GM18511 (cell line): ENCODE results near the gene ZBTB8B.

ENCODE experiments used
- ATAC-seq: cut with Tn5 transposase; IDR thresholded peaks from one replicate; pipeline ENCODE4 v1.9.1; 2021; ENCODE audit warnings: mild to moderate bottlenecking, moderate library complexity; ENCODE audit not compliant: unreplicated experiment

The ZBTB8B gene

DNA sequence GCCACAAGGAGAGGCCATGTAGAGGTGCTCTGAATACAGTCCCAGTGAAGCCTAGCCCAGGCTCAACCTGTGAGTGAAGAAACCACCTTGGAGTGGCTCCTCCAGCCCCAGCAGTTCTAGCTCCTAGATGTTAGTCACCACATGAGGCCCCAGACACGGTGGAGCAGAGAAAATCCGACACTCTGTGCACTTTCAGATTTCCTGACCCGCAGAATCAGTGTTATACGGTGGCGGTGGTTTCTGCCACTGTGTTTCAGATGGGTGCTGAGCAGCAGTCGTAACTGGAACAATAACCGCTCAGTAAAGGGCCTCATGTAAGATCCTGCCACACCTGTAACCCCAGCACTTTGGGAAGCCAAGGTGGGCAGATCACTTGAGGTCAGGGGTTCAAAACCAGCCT, 38.3 kb downstream of the ZBTB8B start:
- ATAC-seq: no peak

DNA sequence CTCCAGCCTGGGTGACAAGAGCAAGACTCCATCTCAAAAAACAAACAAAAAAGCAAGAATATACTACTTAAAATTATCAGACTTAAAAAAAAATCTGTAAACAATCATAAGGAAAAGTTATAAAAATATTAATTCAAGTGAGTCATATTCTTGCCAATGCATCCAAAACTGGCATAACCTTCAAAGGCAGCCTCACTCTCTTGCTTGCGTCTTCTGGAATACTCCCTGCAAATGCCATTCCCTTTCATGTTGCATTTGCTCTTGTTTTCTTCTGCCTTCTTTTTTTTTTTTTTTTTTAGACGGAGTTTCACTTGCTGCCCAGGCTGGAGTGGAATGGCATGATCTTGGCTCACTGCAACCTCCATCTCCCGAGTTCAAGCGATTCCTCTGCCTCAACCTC, 42.1 kb downstream of the ZBTB8B start:
- ATAC-seq: no peak

DNA sequence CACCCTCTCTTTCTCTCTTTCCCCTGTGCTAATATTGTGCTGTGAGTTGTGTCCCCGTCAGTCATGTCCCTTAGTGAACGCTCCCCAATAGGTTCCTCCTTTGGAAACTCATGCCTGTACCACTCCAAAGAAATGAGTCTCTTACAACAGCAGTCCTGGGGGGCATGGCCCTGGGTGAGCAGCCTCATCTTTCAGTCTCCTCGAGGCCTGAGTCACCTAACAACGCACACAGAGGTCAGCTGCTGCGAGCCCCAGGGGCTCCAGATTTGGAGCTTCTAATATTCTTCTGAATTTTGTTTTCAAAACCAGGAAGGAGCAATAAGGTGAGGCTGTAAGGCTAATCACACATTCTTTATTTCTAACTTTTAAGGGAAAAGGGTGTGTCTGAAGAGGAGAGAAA, 43.9 kb downstream of the ZBTB8B start:
- ATAC-seq: no peak

DNA sequence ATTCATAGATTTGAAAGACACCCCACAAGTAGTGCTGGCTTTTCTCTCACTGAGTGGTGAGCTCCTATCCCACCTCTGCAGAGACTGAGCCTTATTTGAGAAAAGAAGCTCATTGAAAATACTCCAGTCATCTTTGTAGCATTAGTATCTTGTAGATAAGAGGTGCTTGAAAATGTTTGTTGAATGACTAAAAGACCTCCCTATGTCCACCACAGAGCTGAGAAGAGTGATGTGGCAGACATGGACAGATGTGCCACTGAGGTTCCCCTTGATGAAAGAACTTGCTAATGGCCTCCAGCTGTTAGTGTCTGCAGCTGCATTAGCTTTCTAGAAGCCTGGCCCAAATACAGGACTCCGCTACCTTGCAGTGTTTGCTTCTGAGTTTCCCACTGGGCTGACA, 45.1 kb downstream of the ZBTB8B start:
- ATAC-seq: no peak
